PC-9 (cell line): ENCODE data around the gene METTL18. TPM values are rescaled to one million over a fixed set of nuclear protein-coding genes. Genes with fewer than 3 reads are reported as not detected.
"Not testable (repeated sequence)": the region's sequence is repeated elsewhere in the genome, so short reads cannot be mapped to it uniquely, and the experiment has no call there.

Source experiments
- BruUV-seq: library from RNA; stranded (reverse); fragments of 400-500 nt; replicated peaks from 2 replicates; lab custom pipeline; 2021; lab: Mats Ljungman, UMichigan
- CTCF ChIA-PET: fragments of 300-600 bp; sonication (Branson Sonifier 250); formaldehyde crosslinking; loops from one replicate; lab custom pipeline; 2022; ENCODE audit warnings: antibody characterized with exemption; lab: Charles Lee
- POLR2A ChIA-PET: fragments of 300-600 bp; sonication (Branson Sonifier 250); formaldehyde crosslinking; loops from one replicate; lab custom pipeline; 2022; ENCODE audit warnings: antibody characterized with exemption; ENCODE audit not compliant: unreplicated experiment; lab: Charles Lee
- DNase-seq, 2 experiments: peaks; one replicate each; pipeline versions ENCODE4 v3.0.0 to v3.0.0-alpha.2; 2015 to 2022; ENCODE audit warnings: mixed read lengths in 1 of 2
- H2AFZ ChIP-seq: fragments of 200-600 bp; sonication (generic); 2 replicates; pipeline ENCODE4 v1.8.1; 2017; ENCODE audit warnings: antibody characterized with exemption
- H3F3A ChIP-seq: fragments of 200-600 bp; sonication (generic); 2 replicates; pipeline ENCODE4 v1.8.1; 2017; ENCODE audit warnings: antibody characterized with exemption, mild to moderate bottlenecking, low read depth; ENCODE audit not compliant: insufficient read depth
- H3K27ac ChIP-seq: fragments of 200-600 bp; sonication (generic); 2 replicates; pipeline ENCODE4 v1.6.1; 2016; ENCODE audit warnings: mixed run types
- H3K27me3 ChIP-seq: fragments of 200-600 bp; sonication (generic); 2 replicates; pipeline ENCODE4 v1.6.1; 2016; ENCODE audit warnings: low read depth, mixed run types; ENCODE audit not compliant: insufficient read depth
- H3K36me3 ChIP-seq: fragments of 200-600 bp; sonication (generic); 2 replicates; pipeline ENCODE4 v1.6.1; 2016; ENCODE audit warnings: low read depth, mixed run types
- H3K4me1 ChIP-seq: fragments of 200-600 bp; sonication (generic); replicated peaks from 2 replicates; pipeline ENCODE4 v1.6.1; 2016; ENCODE audit warnings: mixed run types; ENCODE audit not compliant: insufficient read depth
- H3K4me2 ChIP-seq: fragments of 200-600 bp; sonication (generic); 2 replicates; pipeline ENCODE4 v1.6.1; 2017; ENCODE audit warnings: mixed run types
- H3K4me3 ChIP-seq: fragments of 200-600 bp; sonication (generic); 2 replicates; pipeline ENCODE4 v1.6.1; 2016; ENCODE audit warnings: mixed run types
- H3K79me2 ChIP-seq: fragments of 200-600 bp; sonication (generic); 2 replicates; pipeline ENCODE4 v1.6.1; 2017; ENCODE audit warnings: low read depth, mixed run types
- H3K9me2 ChIP-seq: fragments of 200-600 bp; sonication (generic); 2 replicates; pipeline ENCODE4 v1.8.1; 2017; ENCODE audit warnings: mild to moderate bottlenecking; ENCODE audit not compliant: insufficient read depth
- H3K9me3 ChIP-seq: fragments of 200-600 bp; sonication (generic); 2 replicates; pipeline ENCODE4 v1.8.1; 2016; ENCODE audit warnings: low read depth; ENCODE audit not compliant: insufficient read depth
- H4K20me1 ChIP-seq: fragments of 200-600 bp; sonication (generic); 2 replicates; pipeline ENCODE4 v1.8.1; 2017; ENCODE audit not compliant: insufficient read depth
- EZH2 ChIP-seq: fragments of 200-600 bp; sonication (generic); IDR thresholded peaks from 2 replicates; pipeline ENCODE4 v1.8.0; 2017; ENCODE audit warnings: antibody characterized with exemption, low read depth
- intact Hi-C: fragments of 100-400 bp; cut with micrococcal nuclease; formaldehyde crosslinking; loops from one replicate; pipeline ENCODE4 v1.10.0; 2022; ENCODE audit not compliant: unreplicated experiment
- total RNA-seq: library from RNA; stranded (reverse); gene quantifications from 2 replicates; pipeline ENCODE4 v1.2.3, GENCODE V29; 2021
- TF ChIP-seq, protein P1 (sequence below): fragments of 200-600 bp; sonication (generic); conservative IDR thresholded peaks from 2 replicates; pipeline ENCODE4 v1.6.1; 2017; ENCODE audit warnings: mixed run types, antibody characterized with exemption, mild to moderate bottlenecking, moderate library complexity

The METTL18 gene
- total RNA-seq, 1 experiment from 2014 or later = 11.4 TPM

DNA sequence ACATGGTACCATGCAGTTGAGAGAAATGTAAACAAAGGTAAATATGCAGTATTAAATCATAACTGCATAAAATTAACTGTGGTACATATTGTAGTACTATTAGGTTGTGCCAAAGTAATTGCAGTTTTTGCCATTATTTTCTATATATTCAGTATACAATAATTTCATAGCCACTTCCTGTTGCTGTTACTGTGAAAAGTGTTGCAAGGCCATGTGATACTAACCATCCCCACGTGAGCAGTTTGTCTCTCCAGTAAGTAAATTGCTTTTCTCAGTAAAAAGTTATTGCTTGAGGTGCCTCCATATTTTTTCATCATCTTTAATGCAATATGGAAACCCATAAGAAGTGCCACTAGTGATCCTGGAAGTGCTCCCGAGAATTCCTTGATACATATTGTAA is 19.6 kb upstream of the METTL18 start:
- Histone ChIP-seq H3K4me1 (no peaks in the 10 kb centered on the region), H3K4me3 (no peak overlapping the region), H3K36me3 (peaks cover 27% of the 10 kb centered on the region), H3K9me3 (no peaks in the 10 kb centered on the region), H3K4me2 (no peak overlapping the region), H3K27ac (no peak overlapping the region), H3K9me2 (no peaks in the 10 kb centered on the region), H4K20me1 (no peaks in the 10 kb centered on the region), H2AFZ (no peak overlapping the region), H3K27me3 (no peaks in the 10 kb centered on the region), H3K79me2 (no peaks in the 10 kb centered on the region), H3F3A (peaks cover 1% of the 10 kb centered on the region; the same call in 1 of the 2 replicates)
- ChIA-PET CTCF (no interaction called here), POLR2A (no interaction called here)
- BruUV-seq = no TSS peak
- TF ChIP-seq, protein P1, sequence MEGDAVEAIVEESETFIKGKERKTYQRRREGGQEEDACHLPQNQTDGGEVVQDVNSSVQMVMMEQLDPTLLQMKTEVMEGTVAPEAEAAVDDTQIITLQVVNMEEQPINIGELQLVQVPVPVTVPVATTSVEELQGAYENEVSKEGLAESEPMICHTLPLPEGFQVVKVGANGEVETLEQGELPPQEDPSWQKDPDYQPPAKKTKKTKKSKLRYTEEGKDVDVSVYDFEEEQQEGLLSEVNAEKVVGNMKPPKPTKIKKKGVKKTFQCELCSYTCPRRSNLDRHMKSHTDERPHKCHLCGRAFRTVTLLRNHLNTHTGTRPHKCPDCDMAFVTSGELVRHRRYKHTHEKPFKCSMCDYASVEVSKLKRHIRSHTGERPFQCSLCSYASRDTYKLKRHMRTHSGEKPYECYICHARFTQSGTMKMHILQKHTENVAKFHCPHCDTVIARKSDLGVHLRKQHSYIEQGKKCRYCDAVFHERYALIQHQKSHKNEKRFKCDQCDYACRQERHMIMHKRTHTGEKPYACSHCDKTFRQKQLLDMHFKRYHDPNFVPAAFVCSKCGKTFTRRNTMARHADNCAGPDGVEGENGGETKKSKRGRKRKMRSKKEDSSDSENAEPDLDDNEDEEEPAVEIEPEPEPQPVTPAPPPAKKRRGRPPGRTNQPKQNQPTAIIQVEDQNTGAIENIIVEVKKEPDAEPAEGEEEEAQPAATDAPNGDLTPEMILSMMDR = no peak
- no peak for TF ChIP-seq EZH2
- DNase-seq = no peak
- intact Hi-C loops = no loop called here

DNA sequence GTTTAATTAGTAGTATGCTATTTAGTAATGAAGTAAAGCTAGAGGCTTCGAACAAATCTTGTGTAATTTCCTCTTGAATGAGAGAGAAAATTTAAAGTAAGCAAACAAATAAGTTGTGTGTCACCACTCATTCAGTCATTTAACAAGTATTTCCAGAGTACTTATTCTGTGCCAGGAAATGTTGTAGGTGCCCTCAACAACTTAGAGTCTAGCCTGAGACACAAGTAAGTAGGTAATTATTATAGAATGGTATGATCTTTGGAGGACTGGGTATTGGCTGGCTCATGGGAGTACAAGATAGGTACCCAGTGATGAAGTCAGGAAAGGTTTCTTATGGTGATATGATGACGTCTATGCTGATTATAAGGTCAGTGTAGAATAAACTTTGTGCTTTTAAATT is 17.4 kb upstream of the METTL18 start:
- POLR2A ChIA-PET = no interaction called here
- CTCF ChIA-PET = no interaction called here
- TF ChIP-seq, protein P1 = no peak
- TF ChIP-seq EZH2 = no peak
- H3K4me3 ChIP-seq = no peak overlapping the region
- intact Hi-C loops = no loop called here
- peaks cover 27% of the 10 kb centered on the region for H3K36me3 ChIP-seq
- no peaks in the 10 kb centered on the region for H3K9me2 ChIP-seq
- H3K79me2 ChIP-seq = no peaks in the 10 kb centered on the region
- no peaks in the 10 kb centered on the region for H3K4me1 ChIP-seq
- no peak overlapping the region for H3K27ac ChIP-seq
- peaks cover 3% of the 10 kb centered on the region; the same call in 1 of the 2 replicates for H3F3A ChIP-seq
- no peaks in the 10 kb centered on the region for H3K27me3 ChIP-seq
- H2AFZ ChIP-seq = no peak overlapping the region
- DNase-seq = no peak
- H4K20me1 ChIP-seq = no peaks in the 10 kb centered on the region
- no TSS peak for BruUV-seq
- no peak overlapping the region for H3K4me2 ChIP-seq
- no peaks in the 10 kb centered on the region for H3K9me3 ChIP-seq

DNA sequence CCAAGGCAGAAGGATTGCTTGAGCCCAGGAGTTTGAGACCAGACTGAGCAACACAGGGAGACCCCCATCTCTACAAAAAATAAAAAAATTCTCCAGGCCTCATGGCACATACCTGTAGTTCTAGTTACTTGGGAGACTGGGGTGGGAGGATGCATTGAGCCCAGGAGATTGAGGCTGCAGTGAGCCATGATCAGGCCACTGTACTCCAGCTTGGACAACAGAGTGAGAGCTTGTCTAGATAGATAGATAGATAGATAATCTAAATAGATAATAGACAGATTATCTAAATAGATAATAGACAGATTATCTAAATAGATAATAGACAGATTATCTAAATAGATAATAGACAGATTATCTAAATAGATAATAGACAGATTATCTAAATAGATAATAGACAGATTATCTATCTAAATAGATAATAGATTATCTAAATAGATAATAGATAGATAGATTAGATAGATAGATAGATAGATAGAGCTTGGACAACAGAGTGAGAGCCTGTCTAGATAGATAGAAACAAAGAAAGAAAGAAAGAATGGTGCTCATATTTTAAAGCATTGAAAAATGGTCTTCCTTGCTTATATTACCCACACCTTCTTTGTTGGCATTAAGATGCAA is 16.8 kb upstream of the METTL18 start:
- DNase-seq, H3K27ac ChIP-seq, H3K27me3 ChIP-seq, H2AFZ ChIP-seq, CTCF ChIA-PET, H3K79me2 ChIP-seq, H3K4me3 ChIP-seq, H3K4me1 ChIP-seq, H3K4me2 ChIP-seq, H4K20me1 ChIP-seq, BruUV-seq, H3K9me3 ChIP-seq, H3F3A ChIP-seq, intact Hi-C loops, H3K9me2 ChIP-seq, POLR2A ChIA-PET: not testable (repeated sequence)
- H3K36me3 ChIP-seq = peaks cover 27% of the 10 kb centered on the region
